T-helper 1 cell (primary cell): ENCODE measurements around the gene TP53TG5.

Source experiments
- DNase-seq, 5 donors: peaks; one replicate each; pipeline ENCODE4 v3.0.0-alpha.2; 2012 to 2020

The TP53TG5 gene

GRCh38 chr20:45345104-45345936 is 32.8 kb downstream of the TP53TG5 start:
- no peak for DNase-seq

GRCh38 chr20:45344168-45344860 is 33.8 kb downstream of the TP53TG5 start:
- DNase-seq = no peak

GRCh38 chr20:45343532-45344167 is 34.5 kb downstream of the TP53TG5 start:
- DNase-seq = no peak

GRCh38 chr20:45342855-45343531 is 35.1 kb downstream of the TP53TG5 start:
- DNase-seq = no peak

GRCh38 chr20:45341939-45342854 is 35.9 kb downstream of the TP53TG5 start:
- DNase-seq = no peak

GRCh38 chr20:45341579-45341938 is 36.6 kb downstream of the TP53TG5 start:
- DNase-seq = no peak

GRCh38 chr20:45340951-45341350 is 37.2 kb downstream of the TP53TG5 start:
- no peak for DNase-seq

GRCh38 chr20:45340236-45340847 is 37.8 kb downstream of the TP53TG5 start:
- no peak for DNase-seq

GRCh38 chr20:45339799-45340198 is 38.3 kb downstream of the TP53TG5 start:
- no peak for DNase-seq

- no peak for DNase-seq
Observed at GRCh38 chr20:45339084-45339483, 39.0 kb downstream of the TP53TG5 start.

GRCh38 chr20:45338121-45339030 is 39.7 kb downstream of the TP53TG5 start:
- no peak for DNase-seq

- DNase-seq = no peak
Observed at GRCh38 chr20:45337367-45338120, 40.6 kb downstream of the TP53TG5 start.

GRCh38 chr20:45336530-45337366 is 41.4 kb downstream of the TP53TG5 start:
- no peak for DNase-seq

GRCh38 chr20:45330476-45330875 is 47.6 kb downstream of the TP53TG5 start:
- no peak for DNase-seq

GRCh38 chr20:45329497-45330319 is 48.4 kb downstream of the TP53TG5 start:
- DNase-seq = no peak

- DNase-seq = no peak
Observed at GRCh38 chr20:45328451-45328850, 49.7 kb downstream of the TP53TG5 start.

- DNase-seq = no peak
Observed at GRCh38 chr20:45325371-45325770, 52.8 kb downstream of the TP53TG5 start.

- DNase-seq = no peak
Observed at GRCh38 chr20:45323731-45324130, 54.4 kb downstream of the TP53TG5 start.
